ENCODE data around the gene CDK15.

DNA sequence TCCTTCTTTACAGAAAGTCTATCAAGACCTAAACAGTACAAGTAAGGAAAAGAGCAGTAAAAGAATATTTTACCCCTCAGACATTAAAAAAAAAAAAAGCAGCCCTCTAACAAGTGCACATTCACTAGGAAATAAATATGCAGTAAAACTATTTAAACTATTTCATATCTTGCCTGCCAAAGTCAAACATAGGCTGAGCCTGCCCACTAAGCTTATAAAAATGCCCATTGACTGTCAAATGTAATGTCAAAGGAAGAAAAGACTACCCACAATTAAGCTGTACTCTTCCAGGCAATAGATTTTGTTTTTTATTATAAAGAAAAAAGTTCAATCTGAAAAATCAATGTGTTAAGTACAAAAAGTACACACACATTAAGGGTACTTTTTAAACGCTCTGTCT lies 37.4 kb upstream of the CDK15 start:
- no peak for TF ChIP-seq POLR2A (IDR thresholded peaks at IDR 0.05)
- TF ChIP-seq, protein P1, sequence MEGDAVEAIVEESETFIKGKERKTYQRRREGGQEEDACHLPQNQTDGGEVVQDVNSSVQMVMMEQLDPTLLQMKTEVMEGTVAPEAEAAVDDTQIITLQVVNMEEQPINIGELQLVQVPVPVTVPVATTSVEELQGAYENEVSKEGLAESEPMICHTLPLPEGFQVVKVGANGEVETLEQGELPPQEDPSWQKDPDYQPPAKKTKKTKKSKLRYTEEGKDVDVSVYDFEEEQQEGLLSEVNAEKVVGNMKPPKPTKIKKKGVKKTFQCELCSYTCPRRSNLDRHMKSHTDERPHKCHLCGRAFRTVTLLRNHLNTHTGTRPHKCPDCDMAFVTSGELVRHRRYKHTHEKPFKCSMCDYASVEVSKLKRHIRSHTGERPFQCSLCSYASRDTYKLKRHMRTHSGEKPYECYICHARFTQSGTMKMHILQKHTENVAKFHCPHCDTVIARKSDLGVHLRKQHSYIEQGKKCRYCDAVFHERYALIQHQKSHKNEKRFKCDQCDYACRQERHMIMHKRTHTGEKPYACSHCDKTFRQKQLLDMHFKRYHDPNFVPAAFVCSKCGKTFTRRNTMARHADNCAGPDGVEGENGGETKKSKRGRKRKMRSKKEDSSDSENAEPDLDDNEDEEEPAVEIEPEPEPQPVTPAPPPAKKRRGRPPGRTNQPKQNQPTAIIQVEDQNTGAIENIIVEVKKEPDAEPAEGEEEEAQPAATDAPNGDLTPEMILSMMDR (IDR thresholded peaks at IDR 0.05) = no peak
